Measurements from ENCODE around the gene NTN5. TPM values are rescaled to one million over a fixed set of nuclear protein-coding genes. Genes with fewer than 3 reads are reported as not detected.
"Not testable (repeated sequence)": the region's sequence is repeated elsewhere in the genome, so short reads cannot be mapped to it uniquely, and the experiment has no call there.

The NTN5 gene
- total RNA-seq, 1 experiment from 2014 or later: 151 TPM

GRCh38 chr19:48681127-48681470, 8.3 kb upstream of the NTN5 start:
- no peak overlapping the region for H3K4me3 ChIP-seq
- peak; percentile 91 to 94 for DNase-seq
- H3K4me1 ChIP-seq: peaks cover 40% of the 10 kb centered on the region
- H3K27ac ChIP-seq: peak overlapping the region; percentile 51
- H3K27me3 ChIP-seq: no peaks in the 10 kb centered on the region
- H3K9me3 ChIP-seq (replicated peaks): no peaks in the 10 kb centered on the region
- peaks cover 11% of the 10 kb centered on the region; the same call in 1 of the 2 replicates for H3K36me3 ChIP-seq

- peaks cover 11% of the 10 kb centered on the region; the same call in 1 of the 2 replicates for H3K36me3 ChIP-seq
- H3K27me3 ChIP-seq: no peaks in the 10 kb centered on the region
- H3K4me3 ChIP-seq: no peak overlapping the region
- H3K4me1 ChIP-seq: peaks cover 41% of the 10 kb centered on the region
- peak overlapping the region; percentile 51 for H3K27ac ChIP-seq
- no peaks in the 10 kb centered on the region for H3K9me3 ChIP-seq (replicated peaks)
- DNase-seq: no peak
These were observed 7.8 kb upstream of the NTN5 start for GRCh38 chr19:48680436-48681126.

DNA sequence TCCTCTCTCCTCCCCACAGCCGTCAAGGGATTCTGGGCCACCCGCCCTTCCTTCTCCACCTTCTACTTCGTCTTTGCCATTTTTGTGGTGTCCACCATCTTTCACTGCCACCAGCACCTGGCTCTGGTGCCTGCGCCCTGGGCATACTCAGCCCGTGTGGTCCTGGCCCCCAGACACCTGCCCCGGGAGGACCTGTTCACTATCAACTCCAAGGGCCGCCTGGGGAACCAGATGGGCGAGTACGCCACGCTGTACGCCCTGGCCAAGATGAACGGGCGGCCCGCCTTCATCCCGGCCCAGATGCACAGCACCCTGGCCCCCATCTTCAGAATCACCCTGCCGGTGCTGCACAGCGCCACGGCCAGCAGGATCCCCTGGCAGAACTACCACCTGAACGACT, 7.2 kb upstream of the NTN5 start:
- H3K4me3 ChIP-seq; H3K9me3 ChIP-seq (replicated peaks); H3K27me3 ChIP-seq; H3K27ac ChIP-seq; DNase-seq: not testable (repeated sequence)
- H3K4me1 ChIP-seq: peaks cover 38% of the 10 kb centered on the region
- peaks cover 11% of the 10 kb centered on the region; the same call in 1 of the 2 replicates for H3K36me3 ChIP-seq

GRCh38 chr19:48678201-48678600, 5.4 kb upstream of the NTN5 start:
- Histone ChIP-seq H3K4me1 (peaks cover 27% of the 10 kb centered on the region), H3K4me3 (no peak overlapping the region), H3K27ac (no peak overlapping the region), H3K27me3 (no peaks in the 10 kb centered on the region), H3K9me3 (replicated peaks) (no peaks in the 10 kb centered on the region), H3K36me3 (peaks cover 11% of the 10 kb centered on the region; the same call in 1 of the 2 replicates)
- DNase-seq: no peak

GRCh38 chr19:48676887-48677286, 4.1 kb upstream of the NTN5 start:
- no peak overlapping the region for H3K27ac ChIP-seq
- peaks cover 5% of the 10 kb centered on the region; the same call in 1 of the 2 replicates for H3K36me3 ChIP-seq
- no peaks in the 10 kb centered on the region for H3K27me3 ChIP-seq
- H3K9me3 ChIP-seq (replicated peaks): no peaks in the 10 kb centered on the region
- H3K4me3 ChIP-seq: no peak overlapping the region
- H3K4me1 ChIP-seq: peaks cover 24% of the 10 kb centered on the region
- no peak for DNase-seq

DNA sequence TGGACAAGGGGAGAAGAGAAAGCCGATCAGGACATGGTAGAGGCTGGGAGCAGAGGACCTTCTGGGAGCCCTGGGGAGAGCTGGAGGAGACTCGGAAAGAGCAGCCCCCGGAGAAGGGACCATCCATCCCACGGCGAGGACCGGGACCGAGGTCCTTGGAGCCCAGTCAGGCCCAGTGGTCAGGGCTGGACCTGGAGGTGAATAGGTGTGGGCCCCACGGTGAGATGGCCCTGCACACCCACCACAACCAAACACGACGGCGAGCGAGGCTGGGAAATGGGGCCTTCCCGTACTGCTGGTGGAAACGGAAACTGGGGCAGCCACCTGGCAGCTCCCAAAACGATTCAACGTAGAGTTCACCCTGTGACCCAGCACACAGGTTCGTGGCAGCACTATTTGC, 3.7 kb upstream of the NTN5 start:
- DNase-seq: no peak
- H3K4me3 ChIP-seq: no peak overlapping the region
- no peak overlapping the region for H3K27ac ChIP-seq
- no peaks in the 10 kb centered on the region for H3K9me3 ChIP-seq (replicated peaks)
- H3K4me1 ChIP-seq: peaks cover 20% of the 10 kb centered on the region
- H3K27me3 ChIP-seq: no peaks in the 10 kb centered on the region
- H3K36me3 ChIP-seq: peaks cover 5% of the 10 kb centered on the region; the same call in 1 of the 2 replicates

DNA sequence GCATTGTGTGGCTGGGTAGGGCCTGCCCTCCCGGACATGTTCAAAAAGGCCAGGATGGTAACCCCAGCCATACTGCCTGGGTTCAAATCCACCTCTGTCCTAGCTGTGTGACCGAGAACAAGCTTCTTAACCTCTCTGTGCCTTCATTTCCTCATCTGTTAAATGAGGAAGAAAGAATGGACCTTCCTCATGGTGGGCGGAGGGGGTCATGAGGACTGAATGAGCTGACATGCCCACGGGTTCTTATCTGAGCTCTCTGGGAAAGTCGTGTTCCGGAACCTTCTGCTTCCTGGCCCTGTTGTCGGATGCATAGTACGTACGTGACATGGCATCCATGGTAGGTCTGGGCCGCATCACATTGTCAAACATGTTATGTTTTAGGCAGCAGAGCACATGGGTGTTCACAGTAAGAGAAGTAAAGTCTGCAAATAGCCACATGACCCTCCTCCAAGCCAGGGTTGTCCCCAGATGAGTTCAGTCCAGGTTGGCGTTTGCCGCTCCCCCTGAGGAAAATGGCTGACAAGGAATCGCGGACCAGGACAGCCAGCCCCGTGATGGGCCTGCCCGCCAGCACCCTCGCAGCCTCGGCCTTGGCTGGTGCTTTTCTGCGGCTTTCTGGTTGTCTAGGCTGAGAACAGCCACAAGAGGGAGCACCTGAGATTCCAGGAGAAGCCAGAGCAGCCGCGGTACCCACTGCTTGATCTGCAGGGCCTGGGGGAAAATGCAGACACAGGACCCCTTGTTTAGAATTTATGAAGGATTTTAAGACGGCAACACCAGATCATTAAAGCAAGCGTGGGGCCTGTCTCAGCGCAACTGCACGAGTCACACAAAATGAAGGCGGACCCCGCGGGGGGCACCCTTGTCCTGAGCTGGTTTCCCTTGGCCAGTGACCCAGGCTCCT, 2.4 kb upstream of the NTN5 start:
- Histone ChIP-seq H3K27me3 (no peaks in the 10 kb centered on the region), H3K9me3 (replicated peaks) (no peaks in the 10 kb centered on the region), H3K27ac (peak overlapping the region; percentile 69), H3K4me3 (peak overlapping the region; percentile 65), H3K4me1 (peaks cover 17% of the 10 kb centered on the region), H3K36me3 (peaks cover 4% of the 10 kb centered on the region; the same call in 1 of the 2 replicates)
- peak; percentile 92 to 97 for DNase-seq

GRCh38 chr19:48674216-48674809, 1.5 kb upstream of the NTN5 start:
- no peak for DNase-seq

GRCh38 chr19:48673436-48674100, 751 bp upstream of the NTN5 start:
- no peaks in the 10 kb centered on the region for H3K9me3 ChIP-seq (replicated peaks)
- H3K36me3 ChIP-seq: peaks cover 7% of the 10 kb centered on the region
- peak overlapping the region; percentile 69 for H3K27ac ChIP-seq
- H3K4me3 ChIP-seq: peak overlapping the region; percentile 65
- peaks cover 17% of the 10 kb centered on the region for H3K4me1 ChIP-seq
- DNase-seq: no peak
- H3K27me3 ChIP-seq: no peaks in the 10 kb centered on the region

More at GRCh38 chr19:48674216-48674809, 1.5 kb upstream of the NTN5 start:
- Histone ChIP-seq H3K9me3 (replicated peaks) (no peaks in the 10 kb centered on the region), H3K27me3 (no peaks in the 10 kb centered on the region), H3K27ac (peak overlapping the region; percentile 69; the same call in 1 of the 2 replicates), H3K36me3 (peaks cover 4% of the 10 kb centered on the region), H3K4me1 (peaks cover 17% of the 10 kb centered on the region), H3K4me3 (peak overlapping the region; percentile 65)

DNA sequence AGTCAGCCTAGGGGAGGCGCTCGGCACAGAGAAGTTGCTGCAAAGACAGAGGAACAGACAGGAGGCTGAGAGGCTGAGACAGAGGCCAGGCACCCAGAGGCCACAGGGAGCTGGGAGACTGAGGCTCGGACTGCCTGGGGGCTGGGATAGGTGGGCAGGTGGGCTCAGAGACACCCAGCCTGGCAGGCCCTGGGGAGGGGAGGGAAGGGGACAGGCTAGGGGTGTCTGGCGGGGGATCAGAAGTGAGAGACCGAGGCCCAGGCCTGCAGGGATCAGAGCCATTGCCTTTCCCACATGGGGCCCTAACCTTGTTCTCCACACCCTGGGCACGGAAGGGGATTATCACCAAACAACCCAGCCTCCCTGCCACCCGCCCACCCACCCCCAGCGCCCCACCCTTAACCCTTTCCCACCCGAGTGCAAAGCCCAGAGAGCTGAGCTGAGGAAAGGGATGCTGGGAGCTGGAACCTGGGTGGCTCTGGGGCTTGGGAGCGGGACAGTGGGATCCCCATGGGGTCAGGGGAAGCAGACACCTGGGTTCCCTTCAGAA, 1.3 kb downstream of the NTN5 start:
- DNase-seq: peak; percentile 57 to 58
- Histone ChIP-seq H3K36me3 (peaks cover 19% of the 10 kb centered on the region), H3K4me1 (peaks cover 17% of the 10 kb centered on the region), H3K27me3 (no peaks in the 10 kb centered on the region), H3K9me3 (replicated peaks) (no peaks in the 10 kb centered on the region), H3K27ac (peak overlapping the region; percentile 69), H3K4me3 (peak overlapping the region; percentile 65)

GRCh38 chr19:48670699-48671445, 1.9 kb downstream of the NTN5 start:
- no peaks in the 10 kb centered on the region for H3K27me3 ChIP-seq
- H3K4me1 ChIP-seq: peaks cover 16% of the 10 kb centered on the region
- no peaks in the 10 kb centered on the region for H3K9me3 ChIP-seq (replicated peaks)
- H3K27ac ChIP-seq: peak overlapping the region; percentile 69
- peak; percentile 50 to 52 for DNase-seq
- peak overlapping the region; percentile 65 for H3K4me3 ChIP-seq
- H3K36me3 ChIP-seq: peaks cover 22% of the 10 kb centered on the region

- Histone ChIP-seq H3K36me3 (peaks cover 22% of the 10 kb centered on the region), H3K27me3 (no peaks in the 10 kb centered on the region), H3K9me3 (replicated peaks) (no peaks in the 10 kb centered on the region), H3K4me3 (no peak overlapping the region), H3K27ac (peak overlapping the region; percentile 69; the same call in 1 of the 2 replicates), H3K4me1 (peaks cover 11% of the 10 kb centered on the region)
- no peak for DNase-seq
These were observed 2.7 kb downstream of the NTN5 start for GRCh38 chr19:48669903-48670668.

DNA sequence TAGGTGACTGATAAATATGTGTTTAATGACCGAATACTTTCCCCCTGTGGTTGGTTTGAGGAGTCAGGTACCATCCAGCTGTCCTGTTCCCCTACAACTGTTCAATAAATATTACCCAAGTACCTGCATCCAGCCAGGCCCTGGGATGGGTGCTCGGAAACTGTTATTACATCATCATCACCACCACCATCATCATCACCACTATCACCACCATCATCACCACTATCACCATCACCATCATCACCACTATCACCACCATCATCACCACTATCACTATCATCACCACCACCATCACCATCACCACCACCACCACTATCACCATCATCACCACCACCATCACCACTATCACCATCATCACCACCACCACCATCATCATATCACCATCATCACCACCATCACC, 4.1 kb downstream of the NTN5 start:
- H3K36me3 ChIP-seq: peaks cover 25% of the 10 kb centered on the region
- peaks cover 8% of the 10 kb centered on the region for H3K4me1 ChIP-seq
- H3K4me3 ChIP-seq: no peak overlapping the region
- no peak for DNase-seq
- H3K9me3 ChIP-seq (replicated peaks): no peaks in the 10 kb centered on the region
- no peak overlapping the region for H3K27ac ChIP-seq
- H3K27me3 ChIP-seq: no peaks in the 10 kb centered on the region
